CD4-positive, alpha-beta T cell treated with Interleukin-17A for 4 hours (primary cell): Measurements from ENCODE around the gene KIF4B.
"Not testable (repeated sequence)": the region's sequence is repeated elsewhere in the genome, so short reads cannot be mapped to it uniquely, and the experiment has no call there.

Source experiments
- DNase-seq: peaks from one replicate; pipeline ENCODE4 v3.0.0-alpha.2; 2020; ENCODE audit warnings: mixed read lengths

Gene KIF4B

DNA sequence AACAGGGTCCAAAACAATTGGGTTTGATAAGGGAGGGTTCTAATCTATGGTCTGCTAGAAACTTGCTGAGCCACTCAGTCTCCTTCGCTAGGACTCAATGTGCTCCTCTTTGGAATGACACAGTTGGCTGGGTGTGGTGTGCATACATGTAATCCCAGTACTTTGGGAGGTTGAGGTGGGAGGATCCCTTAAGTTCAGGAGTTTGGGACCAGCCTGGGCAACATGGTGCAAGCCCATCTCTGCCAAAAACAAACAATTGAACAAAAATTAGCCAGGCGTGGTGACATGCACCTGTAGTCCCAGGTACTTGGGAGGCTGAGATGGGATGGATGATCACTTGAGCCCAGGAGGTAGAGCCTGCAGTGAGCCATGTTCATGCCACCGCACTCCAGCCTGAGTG, 2.7 kb upstream of the KIF4B start:
- no peak for DNase-seq

GRCh38 chr5:155015239-155015638, 1.7 kb downstream of the KIF4B start:
- no peak for DNase-seq

GRCh38 chr5:155017610-155018009, 4.1 kb downstream of the KIF4B start:
- no peak for DNase-seq

GRCh38 chr5:155019601-155020226, 6.2 kb downstream of the KIF4B start:
- no peak for DNase-seq

DNA sequence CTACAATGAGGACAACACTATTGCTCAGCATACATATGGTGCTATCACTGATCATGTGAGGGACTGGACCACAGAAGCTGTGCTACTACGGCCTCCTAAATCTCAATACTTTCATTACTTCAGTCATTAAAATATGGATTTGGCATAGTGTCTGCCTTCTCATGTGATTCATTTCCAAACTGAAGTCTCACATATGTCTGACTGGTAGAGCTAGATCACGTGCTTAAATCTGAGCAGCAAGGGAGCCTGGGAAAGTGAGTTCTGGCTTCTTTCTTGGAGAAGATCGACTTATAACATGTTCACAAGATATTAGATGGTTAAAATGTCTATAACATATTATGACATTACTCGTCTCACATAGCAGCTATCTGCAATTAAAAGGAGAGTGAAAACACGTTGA, 8.3 kb downstream of the KIF4B start:
- DNase-seq = no peak

- DNase-seq = no peak
These were observed 9.8 kb downstream of the KIF4B start for GRCh38 chr5:155023320-155023719.

DNA sequence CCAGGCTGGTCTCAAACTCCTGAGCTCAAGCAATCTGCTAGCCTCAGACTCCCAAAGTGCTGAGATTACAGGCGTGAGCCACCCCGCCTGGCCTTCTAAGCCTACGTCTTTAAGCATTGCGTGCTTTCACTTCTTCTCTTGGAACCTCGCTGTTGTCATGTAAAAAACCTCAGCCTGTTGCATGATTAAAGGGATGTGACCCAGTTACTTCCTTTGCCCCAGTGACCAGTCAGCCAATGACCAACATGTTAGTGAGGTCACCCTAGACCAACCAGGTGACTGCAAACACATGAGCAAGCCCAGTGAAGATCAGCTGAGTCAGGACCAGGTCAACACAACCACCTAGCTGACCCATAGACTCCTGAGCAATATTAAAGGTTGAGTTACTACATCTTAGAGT, 10.5 kb downstream of the KIF4B start:
- no peak for DNase-seq

DNA sequence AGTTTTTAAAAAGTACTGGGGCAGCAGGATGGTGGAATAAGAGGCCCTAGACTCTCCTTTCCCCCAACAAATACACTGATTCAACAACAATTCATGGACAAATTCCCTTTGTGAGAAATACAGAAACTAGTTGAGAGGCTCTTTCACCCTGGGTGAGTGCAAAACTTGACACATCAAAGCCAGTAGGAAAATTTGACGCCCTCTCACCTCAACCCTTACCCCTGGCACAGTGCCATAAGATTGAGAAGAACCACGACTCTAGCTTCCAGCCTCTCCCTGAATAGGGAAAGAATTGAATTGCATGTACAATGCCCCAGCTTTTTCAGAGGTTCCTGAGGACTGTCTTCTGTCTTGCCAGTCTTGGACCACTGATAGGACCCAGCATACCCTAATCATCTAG, 12.3 kb downstream of the KIF4B start:
- DNase-seq = no peak

- no peak for DNase-seq
These were observed 14.6 kb downstream of the KIF4B start for GRCh38 chr5:155027993-155028629.

DNA sequence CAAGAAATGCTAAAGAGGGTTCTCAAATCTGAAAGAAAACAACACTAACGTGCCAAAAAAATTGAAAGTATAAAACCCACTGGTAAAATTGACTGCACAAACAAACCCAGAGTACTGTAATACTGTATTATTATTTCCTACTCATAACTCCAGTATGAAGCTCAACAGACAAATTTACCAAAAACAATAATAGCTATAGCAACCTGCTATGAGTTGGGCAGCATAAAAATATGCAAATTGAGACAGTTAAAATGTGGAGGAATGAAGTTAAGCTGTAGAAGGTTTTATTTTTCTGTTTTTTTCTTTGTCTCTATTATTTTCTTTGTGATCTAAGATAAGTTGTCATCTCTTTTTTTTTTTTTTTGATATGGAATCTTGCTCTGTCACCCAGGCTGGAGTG, 15.7 kb downstream of the KIF4B start:
- DNase-seq = no peak

DNA sequence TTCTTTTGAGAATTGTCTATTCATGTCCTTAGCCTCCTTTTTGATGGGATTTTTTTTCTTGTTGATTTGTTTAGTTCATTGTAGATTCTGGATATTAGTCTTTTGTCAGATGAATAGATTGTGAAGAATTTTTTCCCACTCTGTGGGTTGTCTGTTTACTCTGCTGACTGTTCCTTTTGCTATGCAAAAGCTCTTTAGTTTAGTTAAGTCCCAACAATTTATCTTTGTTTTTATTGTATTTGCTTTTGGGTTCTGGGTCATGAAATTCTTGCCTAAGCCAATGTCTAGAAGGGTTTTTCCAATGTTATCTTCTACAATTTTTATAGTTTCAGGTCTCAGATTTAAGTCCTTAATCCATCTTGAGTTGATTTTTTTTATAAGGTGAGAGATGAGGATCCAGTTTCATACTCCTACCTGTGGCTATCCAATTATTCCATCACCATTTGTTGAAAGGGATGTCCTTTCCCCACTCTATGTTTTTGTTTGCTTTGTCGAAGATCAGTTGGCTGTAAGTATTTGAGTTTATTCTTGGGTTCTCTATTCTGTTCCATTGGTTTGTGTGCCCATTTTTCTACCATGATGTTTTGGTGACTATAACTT, 20.7 kb downstream of the KIF4B start:
- DNase-seq = not testable (repeated sequence)

GRCh38 chr5:155035087-155035486, 21.5 kb downstream of the KIF4B start:
- not testable (repeated sequence) for DNase-seq

DNA sequence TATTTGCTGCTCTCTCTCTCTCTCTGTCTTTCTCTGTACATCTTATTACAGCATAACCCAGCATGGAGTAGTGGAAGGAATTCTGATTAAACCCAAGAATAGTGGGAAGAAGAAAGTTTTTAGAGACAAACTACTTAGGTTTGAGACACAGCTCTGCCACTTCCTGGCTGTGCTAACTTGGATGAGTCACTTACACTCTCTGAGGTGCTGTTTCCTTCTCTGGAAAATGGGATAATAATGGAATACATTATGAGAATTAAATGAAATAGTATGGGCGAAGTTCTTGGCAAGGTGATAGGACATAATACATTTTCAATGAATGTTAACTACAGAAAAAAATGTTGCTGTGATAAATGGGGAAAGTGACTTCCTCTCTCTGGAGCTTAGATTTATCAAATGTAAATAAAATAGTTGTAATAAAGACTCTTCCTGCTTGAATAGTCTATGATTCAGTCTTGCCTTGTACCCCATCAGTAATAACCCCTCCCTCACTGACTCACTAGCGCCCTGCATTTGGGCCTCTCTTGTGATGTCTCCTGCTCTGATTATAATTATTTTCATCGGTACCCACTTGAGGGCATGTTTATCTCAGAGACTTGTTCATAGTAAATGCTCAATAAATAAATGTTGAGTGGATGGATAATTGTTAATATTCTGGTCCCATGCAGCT, 27.6 kb downstream of the KIF4B start:
- no peak for DNase-seq

DNA sequence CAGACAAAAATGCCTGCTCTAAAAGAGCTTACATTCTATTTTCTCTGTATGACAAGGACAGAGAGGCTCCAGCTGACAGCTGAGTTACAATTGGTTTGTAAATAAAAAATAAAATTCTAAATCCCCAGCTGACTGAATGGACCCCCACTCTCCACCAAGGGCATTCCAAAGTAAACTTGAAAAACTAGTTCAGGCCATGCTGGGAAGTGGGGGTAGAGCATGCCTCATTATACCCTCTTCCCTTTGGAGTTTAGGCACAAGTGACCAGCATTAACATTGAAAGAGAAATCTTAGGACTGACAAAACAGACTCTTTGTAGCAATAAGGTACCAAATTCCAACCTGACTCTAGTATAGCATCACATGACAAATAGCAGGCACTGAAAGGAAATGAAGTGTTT, 31.0 kb downstream of the KIF4B start:
- DNase-seq = no peak

DNA sequence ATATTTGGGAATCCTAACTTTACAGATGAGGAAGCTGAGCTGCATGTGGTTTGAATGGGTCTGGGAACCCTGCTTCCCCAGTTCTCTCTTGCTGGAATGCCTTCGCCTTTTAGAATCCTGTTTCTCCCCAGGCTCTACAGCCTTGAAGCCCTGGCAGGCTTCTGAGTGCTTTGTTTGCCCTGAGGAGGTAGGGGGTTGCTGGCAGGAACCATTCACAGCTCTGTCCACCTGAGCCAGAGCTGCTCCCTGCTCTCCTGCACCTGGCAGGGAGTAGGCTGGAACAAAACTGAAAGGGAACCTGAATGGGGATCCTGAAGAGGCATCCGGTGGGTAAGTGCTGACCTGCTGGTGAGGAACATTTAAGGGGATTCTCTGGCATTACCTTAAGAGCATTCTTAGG, 33.0 kb downstream of the KIF4B start:
- DNase-seq = no peak

DNA sequence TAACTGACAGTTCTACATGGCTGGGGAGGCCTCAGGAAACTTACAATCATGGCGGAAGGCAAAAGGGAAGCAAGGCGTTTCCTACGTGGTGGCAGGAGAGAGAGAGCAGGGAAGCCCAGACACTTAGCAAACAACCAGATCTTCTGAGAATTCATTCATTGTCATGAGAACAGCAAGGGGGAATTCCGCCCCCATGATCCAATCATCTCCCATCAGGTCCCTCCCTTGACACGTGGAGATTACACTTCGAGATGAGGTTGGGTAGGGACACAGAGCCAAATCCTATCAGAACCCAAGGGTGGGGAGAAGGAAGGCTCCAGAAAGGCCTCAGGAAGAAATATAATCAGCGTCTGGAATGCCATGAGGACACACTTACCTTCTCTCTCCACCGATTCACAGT, 34.3 kb downstream of the KIF4B start:
- no peak for DNase-seq

GRCh38 chr5:155049569-155050383, 36.2 kb downstream of the KIF4B start:
- DNase-seq = no peak

- DNase-seq = no peak
These were observed 36.9 kb downstream of the KIF4B start for GRCh38 chr5:155050384-155051019.

- DNase-seq = no peak
These were observed 39.0 kb downstream of the KIF4B start for GRCh38 chr5:155052532-155052931.

- no peak for DNase-seq
These were observed 39.9 kb downstream of the KIF4B start for GRCh38 chr5:155053501-155053900.

DNA sequence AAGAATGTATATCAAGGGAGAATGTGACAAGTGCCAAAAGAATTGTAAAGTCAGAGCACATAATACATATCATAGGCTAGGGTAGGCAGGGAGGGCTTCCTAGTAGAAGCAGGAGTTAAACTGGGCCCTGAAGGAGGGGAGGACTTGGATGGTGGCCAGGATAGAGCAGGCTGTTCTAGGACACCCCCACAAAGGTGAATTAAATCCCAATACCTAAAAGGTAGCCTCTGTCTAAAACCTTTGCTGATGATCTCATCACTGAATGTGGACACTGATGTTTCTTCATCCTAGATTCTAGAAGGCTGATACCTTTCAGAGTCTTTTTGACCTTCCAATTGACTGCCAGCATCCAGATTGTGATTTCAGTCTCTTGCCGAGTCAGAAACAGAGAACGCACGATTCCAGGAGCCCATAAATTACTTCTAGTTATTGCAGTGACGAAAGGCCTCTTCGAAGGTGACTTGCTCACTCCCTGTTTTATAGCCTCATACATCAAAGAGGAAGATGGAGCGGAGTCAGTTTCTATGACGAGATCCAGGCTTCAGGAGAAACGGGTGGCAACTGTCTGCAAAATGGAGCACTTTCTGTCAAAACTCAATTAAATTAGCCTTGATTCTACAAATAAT, 43.2 kb downstream of the KIF4B start:
- DNase-seq = no peak

DNA sequence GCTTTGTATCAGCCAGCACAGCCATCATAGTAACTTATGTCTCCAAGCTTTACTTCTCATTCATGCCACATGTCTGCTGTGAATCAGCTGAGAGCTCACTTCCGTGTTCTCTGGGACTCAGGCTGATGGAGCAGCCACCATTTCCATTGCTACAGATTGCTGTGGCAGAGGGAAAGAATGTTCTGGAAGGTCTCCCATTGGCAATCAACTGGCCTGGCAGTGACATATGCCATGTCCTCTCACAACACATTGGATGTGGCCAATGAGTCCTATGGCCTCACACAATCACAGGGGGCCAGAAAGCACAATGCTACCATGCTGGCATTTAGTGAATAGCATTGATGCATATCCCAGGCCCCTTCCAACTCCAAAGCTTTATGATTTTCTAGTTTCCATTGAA, 44.1 kb downstream of the KIF4B start:
- DNase-seq = no peak
